HCT116 (cell line): ENCODE results near the gene NCLN. TPM values are rescaled to one million over a fixed set of nuclear protein-coding genes. Genes with fewer than 3 reads are reported as not detected.

Experiments used
- ATAC-seq: fragments of 200-7000 bp; cut with Tn5 transposase; 2 replicates; pipeline ENCODE4 v1.9.1; 2020; ENCODE audit warnings: mild to moderate bottlenecking, moderate library complexity
- BruUV-seq: library from RNA; stranded (reverse); fragments of 400-500 nt; replicated peaks from 2 replicates; lab custom pipeline; 2021; lab: Mats Ljungman, UMichigan
- CTCF ChIA-PET: fragments of 300-600 bp; sonication (Branson Sonifier 250); formaldehyde crosslinking; loops from one replicate; lab custom pipeline; 2021; ENCODE audit warnings: antibody characterized with exemption; lab: Charles Lee
- POLR2A ChIA-PET: fragments of 300-600, 350-600 bp; sonication (Branson Sonifier 250); formaldehyde crosslinking; loops from one replicate; lab custom pipeline; 2021; ENCODE audit warnings: antibody characterized with exemption; lab: Charles Lee
- RAD21 ChIA-PET, 2 experiments: fragments of 300-600 bp; sonication (Branson Sonifier 250); formaldehyde crosslinking; loops; one replicate each; lab custom pipeline; 2023; ENCODE audit warnings: low total read pairs in 2 of 2; ENCODE audit not compliant: uncharacterized antibody in 2 of 2, unreplicated experiment in 2 of 2, low non-redundant PET in 1 of 2; lab: Charles Lee
- DNase-seq: peaks from one replicate; pipeline ENCODE4 v3.0.0-alpha.2; 2010; ENCODE audit warnings: low read depth, low spot score
- H2AFZ ChIP-seq: fragments of 200-600 bp; shearing (Covaris generic), sonication (generic); 2 replicates; pipeline ENCODE4 v1.6.1; 2017; ENCODE audit warnings: low read depth, mixed run types, mixed read lengths, antibody characterized with exemption, low read length; ENCODE audit not compliant: poor library complexity, severe bottlenecking
- H3K27ac ChIP-seq: 2 replicates; pipeline ENCODE4 v1.5.1; 2012; ENCODE audit warnings: low read depth, low read length
- H3K27me3 ChIP-seq: fragments of 200-600 bp; sonication (generic); 2 replicates; pipeline ENCODE4 v1.6.1; 2016; ENCODE audit warnings: mixed run types, low read length, mixed read lengths; ENCODE audit not compliant: insufficient read depth
- H3K36me3 ChIP-seq, 2 experiments: fragments of 200-500 bp in 1 of 2; fragments of 200-600 bp in 1 of 2; sonication (Bioruptor generic) in 1 of 2; sonication (generic) in 1 of 2; 2 replicates each; pipeline versions ENCODE4 v1.5.1 to v1.6.1; 2014 to 2016; ENCODE audit warnings: low read length in 2 of 2, inconsistent platforms in 1 of 2, mixed read lengths in 1 of 2, mixed run types in 1 of 2; ENCODE audit not compliant: insufficient read depth in 2 of 2, control insufficient read depth in 1 of 2
- H3K4me1 ChIP-seq, 2 experiments: fragments of 200-600 bp in 1 of 2; sonication (generic) in 1 of 2; 2 replicates each; pipeline versions ENCODE4 v1.5.1 to v1.6.1; 2012 to 2017; ENCODE audit warnings: low read length in 2 of 2, inconsistent platforms in 1 of 2, mild to moderate bottlenecking in 1 of 2, mixed read lengths in 1 of 2, mixed run types in 1 of 2, moderate library complexity in 1 of 2; ENCODE audit not compliant: insufficient read depth in 2 of 2, control insufficient read depth in 1 of 2
- H3K4me2 ChIP-seq: fragments of 200-600 bp; sonication (generic); 2 replicates; pipeline ENCODE4 v1.6.1; 2017; ENCODE audit warnings: mixed run types, low read length, mixed read lengths
- H3K4me3 ChIP-seq, 2 experiments: fragments of 200-600 bp in 1 of 2; sonication (generic) in 1 of 2; replicated peaks in 1 of 2; 2 replicates each; pipeline ENCODE4 v1.5.1; 2011 to 2016; ENCODE audit warnings: low read length in 2 of 2, control low read depth in 1 of 2, low read depth in 1 of 2, mild to moderate bottlenecking in 1 of 2, mixed read lengths in 1 of 2, mixed run types in 1 of 2
- H3K79me2 ChIP-seq: fragments of 200-600 bp; sonication (generic); 2 replicates; pipeline ENCODE4 v1.6.1; 2017; ENCODE audit warnings: mild to moderate bottlenecking, mixed run types, low read length, moderate library complexity, mixed read lengths; ENCODE audit not compliant: insufficient read depth
- H3K9ac ChIP-seq: fragments of 200-600 bp; sonication (generic); 2 replicates; pipeline ENCODE4 v1.6.1; 2016; ENCODE audit warnings: low read length, mixed read lengths
- H3K9me2 ChIP-seq: fragments of 200-600 bp; sonication (generic), shearing (Covaris generic); 2 replicates; pipeline ENCODE4 v1.6.1; 2017; ENCODE audit warnings: mixed run types, mild to moderate bottlenecking, moderate library complexity; ENCODE audit not compliant: insufficient read depth
- H3K9me3 ChIP-seq, 2 experiments: fragments of 200-500 bp in 1 of 2; fragments of 200-600 bp in 1 of 2; sonication (Bioruptor generic) in 1 of 2; sonication (generic) in 1 of 2; 2 replicates each; pipeline ENCODE4 v1.6.1; 2014 to 2017; ENCODE audit warnings: low read length in 2 of 2, mixed read lengths in 2 of 2, inconsistent platforms in 1 of 2, low read depth in 1 of 2, mild to moderate bottlenecking in 1 of 2, mixed run types in 1 of 2, moderate library complexity in 1 of 2; ENCODE audit not compliant: control insufficient read depth in 1 of 2, insufficient read depth in 1 of 2
- H4K20me1 ChIP-seq: fragments of 200-600 bp; sonication (generic), shearing (Covaris generic); 2 replicates; pipeline ENCODE4 v1.6.1; 2017; ENCODE audit warnings: mixed run types, mild to moderate bottlenecking, moderate library complexity; ENCODE audit not compliant: insufficient read depth
- JUND ChIP-seq: IDR thresholded peaks from 2 replicates; pipeline ENCODE4 v1.6.1; 2012
- MAX ChIP-seq: IDR thresholded peaks from 2 replicates; pipeline ENCODE4 v1.6.1; 2012
- POLR2A ChIP-seq: IDR thresholded peaks from 2 replicates; pipeline ENCODE4 v1.7.0; 2011; ENCODE audit warnings: borderline replicate concordance; ENCODE audit not compliant: insufficient read depth, insufficient read length; ENCODE audit errors: extremely low read depth
- POLR2AphosphoS5 ChIP-seq: IDR thresholded peaks from 2 replicates; pipeline ENCODE4 v1.6.1; 2011; ENCODE audit warnings: mild to moderate bottlenecking, low read depth, low read length, moderate library complexity
- REST ChIP-seq: IDR thresholded peaks from 2 replicates; pipeline ENCODE4 v1.6.1; 2012; ENCODE audit warnings: low read depth
- SIN3A ChIP-seq: IDR thresholded peaks from 2 replicates; pipeline ENCODE4 v1.6.1; 2012; ENCODE audit warnings: low read depth
- YY1 ChIP-seq: IDR thresholded peaks from 2 replicates; pipeline ENCODE4 v1.6.1; 2011; ENCODE audit warnings: low read length, low read depth, moderate library complexity, mild to moderate bottlenecking; ENCODE audit not compliant: insufficient replicate concordance; ENCODE audit errors: extremely low read depth
- ZBTB33 ChIP-seq: IDR thresholded peaks from 2 replicates; pipeline ENCODE4 v1.6.1; 2011; ENCODE audit warnings: mild to moderate bottlenecking, low read length, moderate library complexity; ENCODE audit not compliant: insufficient replicate concordance; ENCODE audit errors: extremely low read depth
- intact Hi-C: fragments of 100-400 bp; cut with micrococcal nuclease; formaldehyde crosslinking; loops from 2 replicates; pipeline ENCODE4 v1.10.0; 2022
- total RNA-seq: library from RNA; stranded (reverse); gene quantifications from one replicate; pipeline ENCODE4 v1.2.1, GENCODE V29; 2021; ENCODE audit not compliant: unreplicated experiment

Gene NCLN
- total RNA-seq, 1 experiment from 2014 or later, result 119 TPM

- CTCF ChIA-PET, result no interaction called here
- BruUV-seq, result no TSS peak
- H3K4me3 ChIP-seq, result no peak overlapping the region
- intact Hi-C loops, result no loop called here
- no peaks in the 10 kb centered on the region; the same call in 1 of the 2 replicates for H3K79me2 ChIP-seq
- POLR2A ChIA-PET, result no interaction called here
- ATAC-seq (no peak), DNase-seq (no peak)
- no peak overlapping the region for H3K4me2 ChIP-seq
- RAD21 ChIA-PET, result no interaction called here
- no peaks in the 10 kb centered on the region for H4K20me1 ChIP-seq
- no peaks in the 10 kb centered on the region for H3K9me2 ChIP-seq
- no peaks in the 10 kb centered on the region for H3K27me3 ChIP-seq
- no peak for TF ChIP-seq REST
- TF ChIP-seq YY1, result no peak
- TF ChIP-seq POLR2AphosphoS5, result no peak
- no peak for TF ChIP-seq MAX
- no peak for TF ChIP-seq ZBTB33
- TF ChIP-seq POLR2A, result no peak
- TF ChIP-seq JUND, result no peak
- TF ChIP-seq SIN3A, result no peak
- no peak overlapping the region for H3K27ac ChIP-seq
- H2AFZ ChIP-seq, result no peak overlapping the region
- H3K9me3 ChIP-seq, result no peaks in the 10 kb centered on the region
- H3K36me3 ChIP-seq, result peaks cover 14 to 29% of the 10 kb centered on the region in 2 experiments; a peak in 2 of 4 replicates
- no peak overlapping the region for H3K9ac ChIP-seq
- H3K4me1 ChIP-seq, result no peaks in the 10 kb centered on the region
Measured at GRCh38 chr19:3201911-3202310, 16.2 kb downstream of the NCLN start.
